Hindlimb muscle (tissue), 1 donor: ENCODE data around the gene ISCU. TPM values are rescaled to one million over a fixed set of nuclear protein-coding genes. Genes with fewer than 3 reads are reported as not detected.
"Not testable (repeated sequence)": the region's sequence is repeated elsewhere in the genome, so short reads cannot be mapped to it uniquely, and the experiment has no call there.

Experiments used
- DNase-seq: peaks from one replicate; pipeline ENCODE4 v3.0.0-alpha.2; 2013
- polyA plus RNA-seq: library from polyadenylated mRNA; unstranded; fragments of 120-200 nt; gene quantifications from one replicate; pipeline ENCODE4 v1.2.1, GENCODE V29; 2013; ENCODE audit not compliant: insufficient read length

The ISCU gene
- polyA plus RNA-seq, 1 donor: 83.7 TPM

DNA sequence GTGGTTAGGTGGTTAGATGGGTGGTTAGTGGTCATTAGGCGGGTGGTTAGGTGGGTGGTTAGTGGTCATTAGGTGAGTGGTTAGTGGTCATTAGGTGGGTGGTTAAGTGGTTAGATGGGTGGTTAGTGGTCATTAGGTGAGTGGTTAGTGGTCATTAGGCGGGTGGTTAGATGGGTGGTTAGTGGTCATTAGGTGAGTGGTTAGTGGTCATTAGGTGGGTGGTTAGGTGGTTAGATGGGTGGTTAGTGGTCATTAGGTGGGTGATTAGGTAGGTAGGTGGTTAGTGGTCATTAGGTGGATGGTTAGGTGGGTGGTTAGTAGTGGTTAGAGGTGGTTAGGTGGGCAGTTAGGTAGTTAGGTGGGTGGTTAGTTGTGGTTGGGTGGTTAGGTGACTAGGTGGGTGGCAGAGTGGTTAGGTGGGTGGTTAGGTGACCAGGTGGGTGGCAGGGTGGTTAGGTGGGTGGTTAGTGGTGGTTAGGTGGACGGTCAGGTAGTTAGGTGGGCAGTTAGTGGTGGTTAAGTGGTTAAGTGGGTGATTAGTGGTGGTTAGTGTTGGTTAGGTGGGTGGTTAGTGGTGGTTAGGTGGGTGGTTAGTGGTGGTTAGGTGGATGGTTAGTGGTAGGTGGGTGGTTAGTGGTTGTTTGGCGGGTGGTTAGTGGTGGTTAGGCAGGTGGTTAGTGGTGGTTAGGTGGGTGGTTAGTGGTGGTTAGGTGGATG, 43.5 kb downstream of the ISCU start:
- no peak for DNase-seq

DNA sequence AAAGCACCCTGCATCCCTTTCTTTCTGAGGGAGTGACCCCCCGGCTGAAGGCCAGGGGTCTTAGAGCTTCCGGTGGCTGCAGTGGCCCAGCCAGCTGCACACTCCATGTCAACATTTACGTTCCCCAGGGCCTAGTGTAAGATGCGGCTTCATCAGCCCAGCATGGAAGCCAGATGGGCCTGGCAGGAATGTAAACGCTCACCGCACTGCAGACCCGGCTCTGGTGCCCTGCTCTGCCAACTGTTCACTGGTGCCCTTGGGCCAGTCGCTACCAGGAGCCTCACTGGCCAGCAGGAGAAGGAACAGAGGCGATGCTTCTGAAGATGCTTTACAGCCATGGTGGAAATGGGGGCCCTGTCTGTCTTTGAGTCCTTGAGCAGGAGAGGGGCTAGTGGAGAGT, 44.1 kb downstream of the ISCU start:
- no peak for DNase-seq

DNA sequence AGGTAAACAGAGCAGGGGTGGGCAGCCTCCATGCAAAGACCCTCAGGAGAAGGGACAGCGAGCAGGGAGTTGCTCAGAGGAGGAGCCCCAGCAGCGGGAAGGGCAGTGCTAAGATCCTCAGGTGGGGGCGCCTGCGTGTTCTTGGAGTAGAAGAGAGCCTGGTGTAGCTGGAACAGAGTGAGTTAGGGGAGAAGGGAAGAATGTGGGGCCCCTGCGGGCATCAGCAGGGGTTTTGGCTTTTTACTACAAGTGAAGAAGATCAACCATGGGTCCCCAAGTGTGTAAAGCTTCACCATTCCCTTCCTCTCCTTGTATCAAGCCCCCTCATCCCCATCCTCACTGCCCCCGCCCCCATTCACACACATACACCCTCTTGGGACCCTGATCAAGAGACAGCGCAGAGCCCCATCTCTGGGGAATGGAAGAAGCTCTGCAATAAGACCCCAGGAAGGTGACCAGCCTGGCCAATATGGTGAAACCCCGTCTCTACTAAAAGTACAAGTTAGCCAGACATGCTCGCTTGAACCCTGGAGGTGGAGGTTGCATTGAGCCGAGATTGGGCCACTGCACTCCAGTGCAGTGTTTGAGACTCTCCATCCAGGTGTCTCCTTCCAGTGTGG, 45.7 kb downstream of the ISCU start:
- DNase-seq: no peak

DNA sequence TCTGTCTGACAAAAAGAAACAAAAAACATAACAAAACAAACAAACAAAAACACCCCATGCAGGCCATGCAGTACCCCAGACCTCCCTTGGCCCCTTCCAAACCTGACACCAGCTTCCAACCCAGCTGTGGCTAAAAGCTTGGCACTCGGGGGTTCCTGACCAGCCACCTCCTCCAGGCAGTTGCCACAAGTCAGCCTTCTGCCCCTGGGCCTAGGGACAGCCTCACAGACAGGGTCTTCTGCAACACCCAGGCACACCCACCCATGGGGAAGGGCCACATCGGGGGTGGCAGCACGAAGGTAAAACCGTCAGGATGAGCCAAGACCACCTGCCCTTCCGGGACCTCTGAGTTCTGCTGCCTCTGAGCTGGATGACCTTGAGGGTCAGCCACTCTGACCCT, 46.2 kb downstream of the ISCU start:
- DNase-seq: no peak

DNA sequence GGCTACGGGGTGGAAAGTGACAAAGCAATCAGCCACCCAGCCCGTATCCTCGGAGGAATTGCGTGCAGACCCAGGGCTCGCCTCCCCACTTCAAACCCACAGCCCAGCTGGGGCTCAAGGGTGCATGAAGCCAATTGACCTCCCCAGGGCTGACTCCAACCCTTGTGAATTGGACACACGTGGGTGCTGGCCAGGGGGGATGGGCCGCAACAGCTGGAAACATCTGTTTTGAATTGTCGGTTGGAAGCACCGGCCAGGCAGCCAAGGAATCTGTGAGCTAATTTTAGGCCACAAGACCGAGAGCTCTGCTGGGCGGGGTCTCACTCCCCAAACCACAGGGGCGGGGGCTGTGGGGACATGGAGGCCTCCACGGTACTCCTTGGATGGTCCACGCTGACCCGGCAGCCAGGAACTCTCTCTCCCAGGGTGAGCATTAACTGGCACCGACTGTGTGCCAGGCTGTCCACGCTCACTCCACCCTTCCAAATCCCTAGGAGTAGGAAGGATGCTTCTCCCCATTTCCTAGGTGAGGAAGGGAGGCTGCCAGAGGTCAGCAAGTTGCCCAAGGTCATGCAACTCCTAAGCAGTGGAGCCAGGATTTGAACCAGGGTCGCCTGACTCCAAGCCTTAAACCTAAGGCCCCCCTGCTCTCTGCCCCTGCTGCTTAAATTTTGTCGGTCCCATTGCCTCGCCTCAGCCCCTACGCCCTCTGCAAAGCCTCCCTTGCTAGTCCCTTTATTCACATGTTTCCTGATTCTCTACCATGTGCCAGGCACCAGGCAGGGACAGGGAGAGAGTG, 47.3 kb downstream of the ISCU start:
- DNase-seq: peak; percentile 93

DNA sequence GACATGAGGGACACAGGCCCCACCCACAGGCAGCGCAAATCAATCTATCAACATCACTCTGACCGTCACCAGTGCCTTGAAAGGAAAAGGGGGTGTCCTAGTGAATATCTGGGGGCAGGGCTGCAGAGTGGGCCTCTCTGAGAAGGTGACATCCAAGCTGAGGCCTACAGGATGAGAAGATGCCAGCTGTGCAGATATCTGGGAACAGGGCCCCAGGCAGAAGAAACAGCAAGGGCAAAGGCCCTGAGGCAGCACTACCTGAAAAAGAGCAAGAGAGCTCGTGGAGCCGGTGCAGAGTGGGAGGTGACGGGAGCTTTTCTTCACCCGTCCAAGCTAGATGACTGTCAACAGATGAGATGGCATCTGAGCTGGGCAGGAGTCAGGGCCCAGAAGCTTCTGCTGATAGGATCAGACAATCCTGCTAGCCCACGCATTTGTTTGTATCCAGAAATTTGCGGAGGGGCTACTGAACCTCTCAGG, 48.0 kb downstream of the ISCU start:
- no peak for DNase-seq

DNA sequence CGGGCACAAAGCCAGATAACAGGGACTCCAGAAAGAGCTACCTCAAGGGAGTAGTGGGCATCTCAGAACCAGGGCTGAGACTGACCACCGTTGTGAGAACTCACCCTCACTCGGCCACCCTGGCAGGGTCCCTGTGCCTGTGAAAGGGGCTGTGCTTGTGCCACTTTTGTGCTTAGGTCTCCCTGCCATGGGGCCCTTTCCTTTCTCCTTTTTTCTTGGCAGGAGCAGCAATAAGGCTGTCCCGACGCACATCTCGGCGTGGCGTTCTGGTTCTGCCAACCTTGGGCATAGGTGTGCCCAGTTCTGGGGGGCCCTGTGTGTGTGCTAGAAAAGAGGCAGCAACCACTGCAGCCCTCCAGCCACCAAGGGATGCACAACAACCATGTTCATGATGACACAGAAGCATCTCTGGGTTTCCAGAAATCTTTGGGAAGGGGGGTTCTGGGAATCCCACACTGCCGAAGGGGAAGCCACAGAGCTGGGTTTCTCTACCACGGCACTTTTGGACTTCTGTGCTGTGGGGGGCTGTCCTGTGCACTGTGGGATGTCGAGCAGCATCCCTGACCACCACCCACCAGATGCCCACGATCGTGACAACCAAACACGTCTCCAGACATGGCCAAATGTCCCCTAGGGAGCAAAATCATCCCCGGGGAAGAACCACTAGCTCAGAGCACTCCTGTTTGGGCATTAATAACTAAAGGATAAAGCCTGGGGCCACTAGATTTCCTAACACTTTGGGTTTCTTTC, 48.6 kb downstream of the ISCU start:
- DNase-seq: no peak

DNA sequence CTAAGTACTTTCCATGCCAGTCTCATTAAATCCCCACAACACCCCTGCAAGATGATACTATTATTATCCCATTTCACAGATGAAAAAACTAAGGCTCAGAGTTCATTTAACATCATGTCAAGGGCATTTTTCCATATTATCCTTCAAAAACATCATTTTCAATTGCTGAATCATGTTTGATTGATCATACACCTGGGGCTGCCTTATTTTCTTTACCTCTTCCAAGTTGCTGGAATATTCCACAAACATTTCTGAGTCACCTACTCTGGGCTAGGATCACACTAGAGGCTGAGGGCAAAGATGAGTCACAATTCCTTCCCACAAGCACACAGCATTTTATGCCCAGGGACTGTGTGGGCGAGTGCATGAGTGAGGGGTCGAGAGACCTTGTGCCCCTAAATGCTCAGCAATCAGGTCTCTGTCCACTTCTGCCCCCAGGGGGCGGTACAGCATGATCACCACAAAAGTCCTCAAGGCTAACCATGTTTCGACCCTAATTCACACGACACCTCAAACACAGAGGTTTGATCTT, 49.6 kb downstream of the ISCU start:
- DNase-seq: no peak

DNA sequence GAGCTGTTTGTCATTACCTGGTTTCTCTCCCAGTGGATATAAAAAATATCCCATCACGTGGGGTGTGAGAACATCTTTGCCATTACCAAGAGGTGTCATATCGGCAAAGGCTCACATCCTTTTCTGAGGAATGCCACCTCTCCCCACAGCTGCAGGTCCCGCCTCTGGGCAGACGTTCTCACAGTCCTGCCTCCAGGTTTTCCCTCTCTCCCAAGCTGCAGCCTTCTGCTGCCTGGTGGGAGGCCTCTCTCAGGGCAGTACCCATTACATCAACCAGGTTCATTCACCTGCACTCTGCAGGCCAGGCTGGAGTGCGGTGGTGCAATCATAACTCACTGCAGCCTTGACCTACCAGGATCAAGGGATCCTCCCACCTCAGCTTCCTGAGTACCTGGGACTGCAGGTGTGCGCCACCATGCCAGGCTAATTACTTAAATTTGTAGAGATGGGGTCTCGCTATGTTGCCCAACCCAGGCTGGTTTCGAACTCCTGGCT, 50.4 kb downstream of the ISCU start:
- DNase-seq: no peak

DNA sequence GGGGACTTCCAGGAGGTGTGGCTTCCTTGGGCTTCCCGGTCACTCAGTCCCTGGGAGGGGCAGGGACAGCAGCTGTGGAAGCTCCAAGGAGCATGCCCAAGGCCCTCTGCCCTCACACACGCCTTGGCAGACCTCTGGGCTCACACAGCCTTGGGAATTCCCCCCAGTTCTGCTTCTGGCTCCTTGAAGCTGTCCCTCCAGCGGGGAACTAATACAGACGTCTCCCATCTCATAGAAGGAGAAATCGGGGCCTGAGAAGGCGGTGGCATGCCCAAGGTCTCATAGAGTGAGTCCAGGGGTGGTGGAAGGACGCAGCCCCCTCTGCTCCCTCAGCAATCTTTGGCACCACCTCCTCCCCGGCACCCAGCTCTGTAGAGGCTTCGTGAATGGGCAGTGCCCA, 51.2 kb downstream of the ISCU start:
- no peak for DNase-seq

DNA sequence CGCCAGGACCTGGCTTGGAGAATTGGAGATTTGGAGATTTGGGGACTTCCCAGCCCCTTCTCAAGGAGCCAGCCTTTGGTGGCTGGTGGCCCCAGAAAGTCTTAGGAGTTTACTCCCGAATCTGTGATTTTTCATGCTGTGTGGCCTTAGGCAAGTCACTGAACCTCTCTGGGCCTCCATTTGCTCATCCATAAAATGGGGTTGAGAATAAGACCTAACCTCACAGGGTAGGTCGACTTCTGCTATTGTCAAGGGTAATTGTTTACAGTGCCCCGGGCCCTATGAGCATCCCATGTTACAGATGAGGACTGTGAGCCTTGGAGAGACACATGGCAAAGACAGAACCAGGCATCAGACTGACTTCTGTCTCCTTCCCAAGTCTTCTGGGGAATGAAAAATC, 51.6 kb downstream of the ISCU start:
- DNase-seq: no peak

DNA sequence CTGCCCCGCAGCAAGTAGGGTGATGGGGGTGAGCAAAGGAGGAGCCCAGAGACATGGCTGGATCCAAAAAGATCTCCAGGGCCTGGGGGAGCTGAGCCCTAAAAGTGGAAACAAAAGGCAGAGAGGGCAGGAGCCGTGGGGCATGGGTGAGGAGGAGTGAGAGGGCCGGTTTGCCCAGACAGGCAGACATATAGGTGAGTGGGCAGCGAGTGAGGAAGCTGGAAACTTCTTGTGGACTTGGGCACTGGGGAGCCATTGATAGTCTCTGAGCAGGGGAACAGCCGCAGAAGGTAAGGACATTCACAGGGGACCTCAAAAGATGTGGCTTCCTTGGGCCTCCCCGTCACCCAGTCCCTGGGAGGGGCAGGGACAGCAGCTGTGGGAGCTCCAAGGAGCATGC, 52.2 kb downstream of the ISCU start:
- DNase-seq: no peak

DNA sequence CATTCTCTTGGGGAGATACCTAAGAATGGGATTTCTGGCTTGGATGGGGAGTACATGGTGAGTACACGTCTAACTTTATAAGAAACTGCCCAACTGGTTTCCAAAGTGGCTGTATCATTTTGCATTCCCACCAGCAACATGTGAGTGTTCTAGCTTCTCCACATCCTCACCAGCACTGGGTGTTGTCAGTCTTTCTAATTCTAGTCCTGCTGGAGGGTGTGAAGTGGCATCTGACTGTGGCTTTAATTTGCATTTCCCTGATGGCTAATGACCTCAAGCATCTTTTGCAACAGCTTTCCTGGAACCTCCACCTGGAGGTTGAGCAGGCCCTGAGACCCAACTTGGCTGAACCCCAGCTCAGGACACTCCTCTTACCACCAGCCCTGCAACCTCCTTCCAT, 53.5 kb downstream of the ISCU start:
- DNase-seq: no peak

DNA sequence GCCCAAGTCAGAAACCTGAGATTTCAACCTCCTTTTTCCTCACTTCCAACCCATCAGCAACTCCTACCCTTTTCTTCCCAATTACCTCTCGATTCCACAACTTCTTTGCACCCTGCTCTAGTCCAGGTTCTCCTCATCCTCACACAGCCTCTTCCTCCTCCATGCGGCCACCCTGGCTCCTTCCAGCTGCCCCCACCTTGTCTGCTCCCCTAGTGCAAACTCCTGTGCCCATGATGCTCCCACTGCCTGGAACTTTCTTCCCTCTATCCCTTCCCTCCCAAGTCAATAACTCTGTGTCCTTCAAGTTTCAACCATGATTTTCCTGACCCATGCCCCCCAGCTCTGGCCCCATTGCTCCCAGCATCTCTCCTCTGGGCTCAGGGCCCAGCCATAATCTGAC, 54.0 kb downstream of the ISCU start:
- no peak for DNase-seq

DNA sequence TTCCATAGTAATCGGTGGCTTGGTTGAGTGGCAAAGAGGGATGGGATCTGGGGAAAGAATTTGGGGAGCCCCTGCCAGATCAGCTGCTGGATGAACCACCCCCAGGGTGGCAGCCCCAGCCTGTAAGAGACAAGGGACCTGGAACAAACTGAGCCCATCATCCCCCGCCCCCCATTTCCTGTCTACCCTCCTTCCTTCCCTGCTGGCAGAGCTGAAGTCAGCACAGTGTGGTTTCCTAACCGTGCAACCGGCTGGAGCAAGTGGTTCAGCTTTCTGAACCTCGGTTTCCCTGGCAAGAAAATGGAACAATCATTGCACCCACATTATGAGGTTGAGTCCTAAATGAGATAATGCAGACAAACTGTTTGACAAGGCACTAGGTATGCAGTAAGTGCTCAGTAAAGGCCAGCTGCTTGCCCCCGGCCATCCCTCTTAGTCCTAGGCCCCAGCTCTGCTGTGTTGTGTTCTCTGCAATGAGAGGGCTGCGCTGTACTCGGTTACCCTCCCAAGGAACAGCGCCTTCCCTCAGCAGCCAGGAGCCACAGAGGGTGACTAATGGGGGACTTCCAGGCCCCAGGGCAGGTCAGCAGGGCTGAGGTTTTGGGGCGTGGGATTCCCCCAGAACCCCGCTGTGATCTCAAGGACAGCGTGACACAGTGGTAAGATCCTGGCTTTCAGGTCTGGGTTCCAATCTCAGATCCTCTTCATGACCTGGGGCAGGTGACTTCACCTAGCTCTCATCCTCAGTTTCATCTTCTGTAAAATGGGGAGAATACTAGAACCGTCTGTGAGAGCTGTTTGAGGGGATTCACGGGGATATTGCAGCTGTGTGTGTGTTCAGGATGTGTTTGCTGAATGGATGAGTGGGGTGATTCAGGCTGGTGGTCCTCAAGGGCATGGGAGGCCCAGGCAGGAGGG, 54.8 kb downstream of the ISCU start:
- DNase-seq: no peak

DNA sequence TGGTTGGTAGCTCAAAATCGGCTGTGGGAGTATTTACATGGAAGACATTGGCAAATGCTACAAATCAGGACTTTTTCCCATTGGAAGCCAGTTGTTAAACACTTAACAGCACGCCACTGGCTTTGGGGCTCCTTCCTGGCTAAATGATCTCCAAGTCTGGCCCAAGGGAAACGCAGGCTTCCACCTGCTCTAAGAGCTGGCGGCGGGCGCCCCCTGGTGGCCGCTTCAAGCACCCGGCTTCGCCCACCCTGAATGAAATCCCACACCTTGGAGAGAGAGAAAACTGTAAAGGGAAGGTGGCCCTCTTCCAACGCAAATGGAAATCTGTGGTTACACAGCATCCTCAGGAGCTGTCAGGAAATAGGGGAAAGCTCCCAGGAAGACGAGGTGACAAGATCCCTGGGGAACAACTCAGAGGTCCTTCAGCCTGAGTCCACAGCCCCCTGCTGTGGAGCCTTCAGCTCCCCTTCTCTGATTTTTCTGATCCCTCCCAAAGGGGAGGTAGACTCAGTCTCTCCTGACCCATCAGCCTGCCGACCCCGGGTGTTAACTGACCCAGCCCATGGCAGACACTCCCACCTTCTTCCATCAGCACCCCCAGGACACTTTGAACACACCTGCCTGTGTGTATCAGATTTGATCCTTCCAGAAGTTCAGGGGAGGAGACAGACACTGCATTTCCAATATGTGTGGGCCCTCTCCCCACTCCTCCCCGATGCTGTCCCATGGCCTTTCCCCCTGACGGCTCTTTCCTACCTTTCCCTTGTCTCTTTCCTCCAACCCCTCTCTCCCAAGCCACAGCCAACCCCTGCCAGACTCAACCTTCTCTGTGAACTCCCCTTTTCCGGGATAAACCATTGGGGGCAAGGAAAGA, 55.9 kb downstream of the ISCU start:
- peak; percentile 87 for DNase-seq

DNA sequence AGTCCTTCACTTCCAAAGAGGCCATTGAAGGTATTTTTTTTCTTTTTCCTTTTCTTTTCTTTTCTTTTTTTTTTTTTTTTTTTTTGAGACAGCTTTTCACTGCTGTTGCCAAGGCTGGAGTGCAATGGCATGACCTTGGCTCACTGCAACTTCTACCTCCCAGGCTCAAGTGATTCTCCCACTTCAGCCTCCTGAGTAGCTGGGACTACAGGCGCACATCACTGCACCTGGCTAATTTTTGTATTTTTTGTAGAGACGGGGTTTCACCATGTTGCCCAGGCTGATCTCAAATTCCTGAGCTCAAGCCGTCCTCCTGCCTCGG, 56.5 kb downstream of the ISCU start:
- not testable (repeated sequence) for DNase-seq
